Measurements from ENCODE around the gene OVCA2.

The OVCA2 gene

GRCh38 chr17:1995321-1995892, 46.4 kb upstream of the OVCA2 start:
- H3K4me2 ChIP-seq (ENCODE audit: insufficient read depth, low read length) = no peak overlapping the region
- no peaks in the 10 kb centered on the region for H3K9me3 ChIP-seq (ENCODE audit: insufficient read depth, low read length, severe bottlenecking)
- ATAC-seq (ENCODE audit: insufficient read depth, low read depth) (no peak), DNase-seq (no peak)
- H3K4me3 ChIP-seq (ENCODE audit: low read depth in 1 of 2, low read length in 2 of 2) = no peak overlapping the region
- no peak overlapping the region for H2AFZ ChIP-seq (ENCODE audit: low read depth, low read length)
- no peaks in the 10 kb centered on the region for H3K4me1 ChIP-seq (ENCODE audit: insufficient read depth, low read length)
- H3K27me3 ChIP-seq (ENCODE audit: insufficient read depth, low read length, poor library complexity) = no peaks in the 10 kb centered on the region
- no peak overlapping the region for H3K9ac ChIP-seq (ENCODE audit: low read depth, low read length)
- no peaks in the 10 kb centered on the region for H4K20me1 ChIP-seq (ENCODE audit: insufficient read depth, low read length)
- H3K79me2 ChIP-seq (ENCODE audit: insufficient read depth, low read length) = no peaks in the 10 kb centered on the region
- no peak overlapping the region for H3K27ac ChIP-seq (ENCODE audit: low read length)
- no peaks in the 10 kb centered on the region for H3K36me3 ChIP-seq (ENCODE audit: insufficient read depth, low read length)
- TF ChIP-seq EZH2 (IDR thresholded peaks at IDR 0.05; ENCODE audit: borderline replicate concordance, low read depth, low read length, severe bottlenecking) (no peak), CTCF (IDR thresholded peaks at IDR 0.05; ENCODE audit: borderline replicate concordance, extremely low read depth, low read length, poor library complexity, severe bottlenecking) (no peak)

GRCh38 chr17:1995907-1996799, 45.7 kb upstream of the OVCA2 start:
- H3K4me2 ChIP-seq (ENCODE audit: insufficient read depth, low read length) = no peak overlapping the region
- ATAC-seq (ENCODE audit: insufficient read depth, low read depth) (no peak), DNase-seq (no peak)
- H3K27me3 ChIP-seq (ENCODE audit: insufficient read depth, low read length, poor library complexity) = no peaks in the 10 kb centered on the region
- H3K36me3 ChIP-seq (ENCODE audit: insufficient read depth, low read length) = no peaks in the 10 kb centered on the region
- TF ChIP-seq EZH2 (IDR thresholded peaks at IDR 0.05; ENCODE audit: borderline replicate concordance, low read depth, low read length, severe bottlenecking) (no peak), CTCF (IDR thresholded peaks at IDR 0.05; ENCODE audit: borderline replicate concordance, extremely low read depth, low read length, poor library complexity, severe bottlenecking) (no peak)
- H3K79me2 ChIP-seq (ENCODE audit: insufficient read depth, low read length) = no peaks in the 10 kb centered on the region
- H3K4me3 ChIP-seq (ENCODE audit: low read depth in 1 of 2, low read length in 2 of 2) = no peak overlapping the region
- H3K9me3 ChIP-seq (ENCODE audit: insufficient read depth, low read length, severe bottlenecking) = no peaks in the 10 kb centered on the region
- H4K20me1 ChIP-seq (ENCODE audit: insufficient read depth, low read length) = no peaks in the 10 kb centered on the region
- no peak overlapping the region for H2AFZ ChIP-seq (ENCODE audit: low read depth, low read length)
- no peaks in the 10 kb centered on the region for H3K4me1 ChIP-seq (ENCODE audit: insufficient read depth, low read length)
- H3K9ac ChIP-seq (ENCODE audit: low read depth, low read length) = no peak overlapping the region
- no peak overlapping the region for H3K27ac ChIP-seq (ENCODE audit: low read length)

- H3K27me3 ChIP-seq (ENCODE audit: insufficient read depth, low read length, poor library complexity) = no peaks in the 10 kb centered on the region
- DNase-seq (no peak), ATAC-seq (ENCODE audit: insufficient read depth, low read depth) (no peak)
- no peak for TF ChIP-seq EZH2 (IDR thresholded peaks at IDR 0.05; ENCODE audit: borderline replicate concordance, low read depth, low read length, severe bottlenecking)
- no peak for TF ChIP-seq CTCF (IDR thresholded peaks at IDR 0.05; ENCODE audit: borderline replicate concordance, extremely low read depth, low read length, poor library complexity, severe bottlenecking)
- H3K36me3 ChIP-seq (ENCODE audit: insufficient read depth, low read length) = no peaks in the 10 kb centered on the region
- H3K79me2 ChIP-seq (ENCODE audit: insufficient read depth, low read length) = no peaks in the 10 kb centered on the region
- no peak overlapping the region for H2AFZ ChIP-seq (ENCODE audit: low read depth, low read length)
- H3K9me3 ChIP-seq (ENCODE audit: insufficient read depth, low read length, severe bottlenecking) = no peaks in the 10 kb centered on the region
- H3K4me2 ChIP-seq (ENCODE audit: insufficient read depth, low read length) = no peak overlapping the region
- H3K4me3 ChIP-seq (ENCODE audit: low read depth in 1 of 2, low read length in 2 of 2) = no peak overlapping the region
- no peak overlapping the region for H3K27ac ChIP-seq (ENCODE audit: low read length)
- no peaks in the 10 kb centered on the region for H4K20me1 ChIP-seq (ENCODE audit: insufficient read depth, low read length)
- no peak overlapping the region for H3K9ac ChIP-seq (ENCODE audit: low read depth, low read length)
- no peaks in the 10 kb centered on the region for H3K4me1 ChIP-seq (ENCODE audit: insufficient read depth, low read length)
These were observed 45.0 kb upstream of the OVCA2 start for GRCh38 chr17:1996800-1997288.

All from DND-41 (cell line).